Measurements from ENCODE around the gene CEACAM21.

The CEACAM21 gene

DNA sequence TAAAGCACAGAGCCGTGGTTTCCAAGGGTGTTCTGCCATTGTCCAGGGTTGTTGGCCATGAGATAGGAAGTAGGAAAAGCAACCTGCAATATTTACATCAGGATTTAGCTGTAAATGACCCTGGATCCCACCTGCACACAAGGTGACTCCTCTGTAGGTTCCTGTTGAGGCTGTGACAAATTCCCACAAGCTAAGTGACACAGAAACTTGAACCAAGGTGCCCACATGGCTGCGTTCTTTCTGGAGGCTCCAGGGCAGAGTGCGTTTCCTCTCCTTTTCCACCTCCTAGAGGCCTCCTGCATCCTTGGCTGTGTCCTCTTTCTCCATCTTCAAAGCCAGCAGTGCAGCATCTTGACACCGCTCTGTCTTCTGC lies 11.9 kb downstream of the CEACAM21 start:
- no peak for DNase-seq

DNA sequence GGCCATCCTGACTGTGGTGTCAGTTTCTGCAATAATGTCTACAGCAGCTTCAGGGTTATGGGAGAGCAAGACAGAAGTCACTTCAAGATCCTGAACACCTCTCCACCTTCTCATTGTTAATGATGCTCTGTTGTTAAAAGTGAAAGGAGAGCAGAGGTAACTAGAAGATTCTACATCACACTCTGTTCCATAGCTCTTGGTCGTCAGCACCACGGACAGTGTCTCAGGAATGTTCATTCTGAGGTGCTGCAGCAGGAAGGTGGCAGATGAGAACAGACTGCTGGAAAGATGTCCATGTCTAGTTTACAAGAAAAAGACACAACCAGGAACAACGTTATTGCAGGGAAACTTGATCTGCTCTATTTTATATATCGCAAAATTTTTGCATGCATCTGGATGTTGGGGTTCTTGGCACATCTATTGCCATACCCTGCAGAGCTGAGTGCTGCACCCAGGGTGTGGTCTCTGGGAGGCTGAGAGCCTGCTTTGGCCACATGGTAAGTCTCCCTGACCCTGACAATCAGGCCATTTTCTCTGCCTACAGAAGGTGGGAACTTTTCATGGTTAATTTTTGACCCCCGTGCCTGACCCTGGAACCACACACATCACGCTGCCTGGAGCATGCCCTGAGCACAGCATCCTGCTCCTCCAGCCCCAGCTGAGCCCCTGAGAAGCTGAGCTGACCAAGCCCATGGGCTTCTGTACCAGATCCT lies 12.7 kb downstream of the CEACAM21 start:
- DNase-seq, result no peak

DNA sequence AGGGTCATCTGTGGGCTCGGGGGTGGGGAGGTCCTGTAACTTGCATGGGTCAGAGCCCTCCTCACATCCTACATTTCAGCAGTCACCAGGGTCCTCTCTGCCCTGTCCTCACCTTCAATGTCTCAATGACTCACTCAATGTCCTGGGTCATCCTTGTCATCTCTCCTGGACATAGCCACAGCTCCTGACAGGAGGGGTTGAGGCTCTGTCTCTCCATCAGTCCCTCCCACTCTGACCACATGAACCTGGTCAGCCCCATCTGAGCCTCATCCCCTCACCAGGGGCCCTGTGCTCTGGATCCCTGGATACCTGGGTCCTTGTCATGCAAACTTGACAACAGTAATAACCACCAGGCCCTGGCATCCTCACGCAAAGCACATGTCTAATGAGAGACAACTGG lies 13.4 kb downstream of the CEACAM21 start:
- DNase-seq, result no peak

DNA sequence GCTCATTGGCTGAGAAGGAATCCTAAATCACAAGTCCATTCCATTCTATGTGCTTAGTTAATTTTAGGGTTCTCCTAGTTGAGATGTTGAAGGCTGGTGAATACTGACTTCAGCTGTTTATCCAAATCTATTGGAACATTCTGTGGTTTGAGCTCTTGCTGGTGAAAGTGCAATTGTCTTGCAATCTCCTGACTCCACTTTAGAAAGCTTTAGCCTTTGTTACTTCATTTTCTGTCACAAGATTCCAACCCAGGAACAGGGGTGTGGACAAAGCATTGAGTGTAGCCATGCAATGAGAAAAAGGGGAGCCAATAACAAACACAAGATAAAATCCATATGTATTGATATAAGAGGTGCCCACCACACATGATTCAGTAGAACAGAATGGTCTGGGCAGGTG lies 15.0 kb downstream of the CEACAM21 start:
- DNase-seq, result no peak

DNA sequence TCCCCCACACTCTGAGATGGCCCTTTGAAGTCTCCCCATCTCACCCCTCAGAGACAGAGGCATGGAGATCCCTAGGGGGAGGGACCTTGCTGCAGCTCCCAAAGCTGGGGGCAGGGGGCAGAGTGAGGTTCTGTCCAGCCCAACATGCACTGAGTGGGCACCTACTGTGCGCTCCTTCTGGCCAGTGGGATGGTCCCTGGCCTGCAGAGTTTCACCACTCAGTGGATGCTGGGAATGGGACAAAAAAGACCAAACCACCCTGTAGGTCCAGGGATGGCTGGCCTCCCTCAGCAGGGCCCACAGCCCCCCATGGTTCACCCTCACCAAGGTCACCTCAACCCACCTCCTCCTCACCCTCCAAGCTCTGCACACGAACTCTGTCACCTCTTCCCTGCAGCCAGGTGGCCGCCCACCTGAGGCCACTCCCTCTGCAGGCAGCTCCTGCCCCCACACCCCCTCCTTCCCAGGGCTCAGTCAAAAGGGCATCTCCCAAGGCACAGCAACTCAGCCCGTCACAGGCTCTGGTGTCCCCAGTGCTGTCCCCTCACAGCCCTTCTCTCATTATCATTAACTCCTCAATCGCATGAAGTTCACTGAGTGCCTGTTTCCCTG lies 16.1 kb downstream of the CEACAM21 start:
- DNase-seq, result no peak

DNA sequence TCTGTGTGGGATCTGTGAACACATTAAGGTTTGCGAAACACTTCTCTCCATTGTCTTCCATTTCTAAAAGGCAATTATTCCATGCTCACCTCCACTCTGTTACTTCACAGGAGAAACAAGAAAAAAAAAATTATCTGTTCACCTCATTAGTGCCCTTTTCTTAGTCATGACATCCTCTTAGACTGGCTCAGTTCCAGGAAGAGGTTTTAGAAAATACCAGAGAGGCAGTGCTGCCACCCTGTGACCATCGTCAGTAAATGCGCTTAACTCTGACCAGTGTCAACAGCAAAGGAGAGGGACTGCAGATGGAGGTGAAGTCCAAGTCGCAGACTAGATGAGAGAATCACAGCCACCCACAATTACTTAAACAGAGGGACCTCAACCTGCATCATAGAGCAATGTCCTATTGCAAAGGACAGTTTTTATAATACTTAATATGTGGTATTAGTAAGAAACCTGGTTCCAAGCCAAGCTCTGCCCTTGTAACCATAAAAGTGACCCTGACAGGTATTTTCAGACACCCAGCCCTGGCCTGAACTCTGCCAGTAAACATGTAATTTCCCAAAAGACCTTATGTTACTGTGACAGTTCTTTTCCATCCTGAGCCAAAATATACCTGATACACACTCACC lies 19.4 kb downstream of the CEACAM21 start:
- DNase-seq, result no peak

DNA sequence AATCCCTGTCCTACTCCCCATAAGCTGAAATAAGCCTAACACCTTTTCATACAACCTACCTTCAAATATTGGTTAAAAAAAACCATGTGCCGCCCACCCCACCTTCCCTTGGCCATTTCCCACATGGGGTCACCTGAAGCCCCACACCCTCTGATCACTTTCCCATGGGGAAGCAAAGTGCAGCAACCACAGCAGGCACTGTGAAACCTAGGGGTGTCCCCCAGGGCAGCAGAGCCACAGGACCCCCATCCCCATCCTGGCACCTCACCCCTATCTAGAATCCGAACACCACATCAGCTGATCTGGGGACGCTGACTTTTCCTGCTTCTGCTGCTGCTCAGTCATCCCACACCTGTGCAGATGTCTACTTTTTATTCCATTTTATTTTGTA lies 19.9 kb downstream of the CEACAM21 start:
- no peak for DNase-seq

DNA sequence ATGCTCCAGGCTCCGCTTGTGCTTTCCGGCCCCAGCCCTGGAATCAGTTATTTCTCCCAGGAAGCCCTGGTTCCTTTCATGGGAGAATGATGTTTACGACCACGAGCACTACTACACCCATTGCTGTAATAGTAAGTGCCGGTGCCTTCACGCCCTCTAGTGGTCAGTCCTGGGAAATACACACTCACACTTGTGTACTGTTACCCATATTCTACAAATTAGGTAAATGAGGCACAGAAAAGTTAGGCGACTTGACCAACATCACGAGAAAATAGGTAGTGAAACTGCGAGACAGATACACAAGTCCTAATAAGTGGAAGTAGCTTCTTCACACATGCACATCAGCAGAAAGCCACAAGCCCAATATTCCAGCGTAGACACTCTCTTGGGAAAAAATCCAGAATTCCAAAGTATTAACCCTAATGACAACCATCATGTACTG lies 21.7 kb downstream of the CEACAM21 start:
- peak; percentile 72 for DNase-seq

DNA sequence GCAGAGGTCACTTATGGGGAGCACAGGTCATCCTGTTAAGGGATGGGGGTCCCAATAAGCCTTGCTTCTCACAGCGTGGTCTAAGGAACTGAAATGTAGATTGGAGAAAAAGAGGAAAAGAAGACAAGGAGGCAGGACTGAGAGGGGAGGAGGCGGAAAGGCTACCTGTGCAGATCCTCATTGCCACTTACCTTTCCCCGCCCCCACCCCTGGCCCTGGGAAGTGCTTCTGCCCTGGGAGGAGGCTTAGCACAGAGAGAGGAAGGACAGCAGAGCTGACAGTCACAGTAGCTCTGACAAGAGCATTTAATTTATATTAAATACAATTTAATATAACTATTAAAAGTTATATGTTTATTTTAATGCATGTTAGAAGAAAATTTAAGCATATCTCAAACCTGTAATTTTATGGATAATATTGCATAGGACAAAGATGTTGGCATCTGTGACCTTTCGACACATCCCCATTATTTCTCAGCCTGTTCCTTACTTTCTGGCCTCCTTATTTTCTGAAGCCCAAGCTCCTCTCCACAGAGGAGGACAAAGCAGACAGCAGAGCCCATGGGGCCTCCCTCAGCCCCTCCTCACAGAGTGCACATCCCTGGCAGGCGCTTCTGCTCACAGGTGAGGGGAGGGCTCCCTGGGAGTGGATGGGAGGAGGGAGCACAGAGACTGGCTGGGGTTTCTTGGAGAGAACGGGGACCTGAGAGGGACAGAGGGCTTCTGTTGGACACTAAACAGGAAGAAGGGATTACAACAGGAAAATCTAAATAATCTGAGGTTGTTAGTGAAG lies 23.4 kb downstream of the CEACAM21 start:
- no peak for DNase-seq

DNA sequence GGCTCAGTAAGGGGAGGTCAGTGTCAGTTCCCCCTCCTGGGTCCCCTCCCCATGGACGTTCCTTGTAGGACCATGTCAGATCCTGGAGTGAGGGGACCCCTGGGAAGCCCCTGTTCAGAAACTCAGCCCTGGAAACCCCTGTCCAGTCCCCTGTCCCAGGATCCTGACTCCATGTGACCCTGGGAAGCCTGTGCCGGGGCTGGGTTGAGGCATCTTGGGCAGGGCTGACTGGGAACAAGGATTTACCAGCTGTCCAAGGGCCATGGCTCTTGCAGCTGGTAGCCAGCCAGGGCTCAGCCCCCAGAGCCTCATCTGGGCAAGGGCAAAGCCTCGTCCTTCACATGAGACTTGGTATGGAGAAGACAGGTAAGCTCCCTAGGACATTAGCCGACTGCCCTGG lies 25.8 kb downstream of the CEACAM21 start:
- DNase-seq, result no peak

DNA sequence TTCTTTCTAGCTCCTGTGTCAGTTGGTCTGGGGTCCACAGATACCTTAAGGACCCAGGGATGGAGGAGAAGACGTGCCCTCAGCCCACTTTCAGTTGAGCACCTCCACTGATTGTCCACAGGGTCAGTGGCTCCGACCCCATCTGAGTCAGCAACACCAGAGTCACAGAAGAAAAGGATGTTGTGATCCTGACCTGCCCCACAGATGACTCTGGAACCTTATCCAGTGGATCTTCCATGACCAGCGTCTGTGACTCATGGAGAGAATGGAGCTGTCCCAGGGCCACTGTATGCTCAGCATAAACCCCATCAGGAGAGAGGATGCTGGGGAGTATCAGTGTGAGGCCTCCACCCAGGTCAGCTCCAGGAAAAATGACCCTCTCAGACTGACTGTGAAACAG lies 28.9 kb downstream of the CEACAM21 start:
- no peak for DNase-seq

DNA sequence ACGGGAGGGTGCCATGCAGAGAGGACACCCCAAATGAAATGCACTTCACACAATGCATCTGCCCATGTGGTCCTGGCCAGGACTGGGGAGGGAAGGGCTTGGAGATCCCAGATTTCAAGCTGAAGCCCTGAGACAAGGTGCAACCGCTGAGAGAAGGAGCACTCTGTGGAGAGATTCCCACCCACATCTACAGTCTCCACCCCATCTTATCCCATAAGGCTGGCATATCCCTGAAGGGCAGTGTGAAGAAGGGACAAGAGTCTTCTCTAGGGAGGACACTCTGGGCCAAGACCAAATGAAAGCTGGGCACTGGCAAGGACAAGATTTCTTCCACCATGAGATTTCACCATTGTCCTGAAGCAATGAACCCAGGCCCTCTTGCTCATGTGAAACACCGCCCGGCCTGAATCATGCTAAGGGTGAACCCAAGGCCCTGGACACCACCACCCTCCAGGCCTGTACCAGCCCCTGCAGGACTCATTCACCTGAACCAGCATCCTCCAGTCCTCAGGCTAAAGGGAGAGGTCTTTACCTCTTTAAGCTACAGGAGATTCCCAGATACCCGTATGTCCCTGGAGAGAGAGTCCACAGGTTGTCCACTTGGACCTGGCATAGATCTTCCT lies 30.4 kb downstream of the CEACAM21 start:
- DNase-seq, result no peak

DNA sequence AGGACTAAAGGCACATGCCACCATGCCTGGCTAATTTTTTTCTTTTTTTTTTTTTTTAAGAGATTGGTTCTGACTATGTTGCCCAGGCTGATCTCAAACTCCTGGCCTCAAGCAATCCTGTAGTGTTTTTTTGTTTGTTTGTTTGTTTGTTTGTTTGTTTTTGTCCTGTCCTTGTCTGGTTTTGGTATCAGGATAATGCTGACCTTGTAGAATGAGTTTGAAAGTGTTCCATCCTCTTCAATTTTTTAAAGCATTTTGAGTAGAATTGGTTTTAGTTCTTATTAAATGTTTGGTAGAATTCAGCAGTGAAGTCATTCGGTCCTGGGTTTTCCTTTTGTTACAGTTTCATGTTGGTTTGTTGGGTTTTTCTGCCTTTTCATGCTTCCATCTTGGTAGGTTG lies 31.7 kb downstream of the CEACAM21 start:
- no peak for DNase-seq

DNA sequence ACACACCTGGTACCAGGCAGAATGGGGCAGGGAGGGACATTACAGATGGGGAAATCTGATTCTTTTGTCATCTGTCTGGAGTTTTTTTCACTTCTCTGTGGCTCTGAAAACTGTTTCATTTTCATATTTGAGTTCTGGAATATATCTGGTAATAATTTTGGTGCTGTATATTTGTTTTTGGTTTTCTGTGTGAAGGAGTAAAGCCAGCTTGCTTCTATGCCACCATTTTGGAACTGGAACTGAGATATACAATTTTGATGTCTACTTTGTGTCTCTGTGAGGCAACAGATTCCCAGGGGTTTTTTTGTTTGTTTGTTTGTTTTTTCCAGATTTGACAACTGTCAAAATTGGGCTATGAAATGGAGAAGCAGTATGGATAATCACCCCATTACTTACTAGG lies 34.8 kb downstream of the CEACAM21 start:
- no peak for DNase-seq

DNA sequence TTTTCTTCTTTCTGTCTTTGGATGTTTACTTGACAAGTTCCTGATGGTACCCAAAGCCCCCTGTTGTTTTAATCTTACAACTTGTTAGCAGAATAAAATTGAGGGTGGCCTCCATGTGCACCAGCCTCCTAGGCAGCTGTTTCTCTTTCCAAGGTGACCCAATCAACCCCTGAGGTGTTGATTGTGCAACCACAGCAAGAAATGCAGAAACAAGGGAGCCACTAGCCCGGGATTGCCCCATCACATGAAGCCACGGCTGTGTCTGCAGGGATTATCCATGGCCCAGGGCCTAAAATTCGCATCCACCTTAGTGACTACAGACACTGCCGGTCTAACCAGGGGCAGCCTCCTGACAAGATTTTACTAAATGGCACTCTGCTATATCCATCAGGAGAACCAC lies 36.5 kb downstream of the CEACAM21 start:
- no peak for DNase-seq

DNA sequence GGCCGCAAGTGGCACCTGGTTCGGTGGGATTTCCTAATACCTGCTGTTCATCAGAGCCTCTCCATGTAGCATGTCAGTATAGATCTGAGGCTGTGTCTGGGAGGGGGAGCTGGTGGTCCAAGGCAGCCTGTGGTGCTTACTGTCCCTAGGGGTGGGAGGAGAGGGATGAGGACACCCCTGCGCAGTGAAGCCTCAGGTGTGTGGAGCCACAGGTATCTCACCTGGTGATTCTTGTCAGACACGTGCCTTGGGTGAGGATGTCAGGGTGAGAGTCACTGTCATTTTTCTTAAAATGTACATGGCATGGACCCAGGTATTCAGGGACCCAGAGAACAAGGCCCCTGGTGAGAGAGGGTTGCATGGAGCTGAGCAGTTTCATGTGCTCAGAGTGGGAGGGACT lies 39.2 kb downstream of the CEACAM21 start:
- DNase-seq, result no peak

DNA sequence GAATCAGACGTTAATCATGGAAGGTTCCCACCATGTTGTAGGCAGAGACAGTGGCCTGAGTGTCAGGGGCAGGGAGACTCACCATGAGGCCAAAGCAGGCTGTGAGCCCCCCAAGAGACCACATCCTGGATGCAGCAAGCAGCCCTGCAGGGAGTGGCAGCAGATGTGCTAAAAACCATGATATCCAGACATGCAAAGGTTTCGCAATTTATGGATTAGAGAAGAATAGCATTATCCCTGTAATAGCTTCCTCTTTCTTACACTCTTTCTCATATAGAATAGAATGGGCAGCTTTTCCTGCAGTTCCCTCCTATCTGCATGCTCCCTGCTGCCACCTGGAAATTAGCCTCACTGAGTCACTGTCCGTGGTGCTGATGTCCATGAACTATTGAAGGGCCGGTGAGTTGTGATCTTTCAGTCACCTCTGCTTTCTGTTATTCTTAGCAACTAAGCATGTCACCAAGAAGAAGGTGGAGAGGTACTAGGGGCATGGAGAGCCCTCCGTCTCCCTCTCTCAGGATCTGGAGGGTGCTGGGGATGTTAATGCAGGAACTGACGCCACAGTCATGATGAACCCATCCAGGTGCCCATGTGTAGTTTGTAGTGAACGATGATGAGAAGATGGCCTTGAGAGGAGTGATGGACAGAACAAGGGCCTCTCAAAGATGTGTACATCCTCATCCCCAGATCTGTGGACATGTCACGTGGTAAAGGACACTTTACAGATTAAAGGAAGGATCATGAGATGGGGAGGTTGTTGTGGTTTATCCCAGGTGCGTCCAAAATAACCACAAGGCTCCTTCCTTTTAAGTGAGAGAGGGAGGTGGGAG lies 41.0 kb downstream of the CEACAM21 start:
- DNase-seq, result no peak

DNA sequence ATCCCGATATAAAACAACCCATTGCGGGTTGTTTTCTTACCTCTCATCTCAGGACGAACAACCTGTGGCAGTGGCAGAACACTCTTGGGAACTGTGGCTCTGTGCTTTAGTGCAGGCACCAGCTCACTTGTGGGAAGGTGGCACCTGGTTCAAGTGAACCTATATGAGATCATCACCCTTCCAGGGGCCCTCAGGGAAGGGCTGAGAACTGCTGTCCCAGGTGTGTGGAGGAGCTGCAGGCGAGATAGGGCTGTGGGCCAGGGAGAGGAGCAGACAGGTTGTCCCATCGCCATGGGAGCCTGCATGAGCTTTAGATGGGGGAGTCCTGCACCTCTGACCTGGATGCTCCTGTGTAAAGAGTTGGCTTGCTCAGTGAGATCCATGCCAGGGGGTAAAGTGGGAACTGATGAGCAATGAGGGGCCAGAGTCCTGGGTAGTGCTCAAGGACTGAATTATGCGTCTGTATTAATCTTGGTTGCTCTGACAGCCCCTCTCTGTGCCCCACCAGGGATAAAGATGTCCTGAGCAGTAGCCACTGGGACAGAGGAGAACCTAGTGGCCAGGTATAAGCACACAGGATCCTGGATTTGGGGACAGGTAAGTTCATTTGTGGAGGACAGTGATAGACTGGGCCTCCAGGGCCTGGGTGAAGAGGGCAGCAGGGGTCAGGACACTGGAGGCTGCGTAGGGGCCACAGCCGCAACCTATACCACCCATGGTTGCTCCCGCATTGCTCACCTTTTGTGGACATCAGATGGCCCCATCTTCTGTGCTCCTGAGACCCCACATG lies 42.2 kb downstream of the CEACAM21 start:
- DNase-seq, result no peak

DNA sequence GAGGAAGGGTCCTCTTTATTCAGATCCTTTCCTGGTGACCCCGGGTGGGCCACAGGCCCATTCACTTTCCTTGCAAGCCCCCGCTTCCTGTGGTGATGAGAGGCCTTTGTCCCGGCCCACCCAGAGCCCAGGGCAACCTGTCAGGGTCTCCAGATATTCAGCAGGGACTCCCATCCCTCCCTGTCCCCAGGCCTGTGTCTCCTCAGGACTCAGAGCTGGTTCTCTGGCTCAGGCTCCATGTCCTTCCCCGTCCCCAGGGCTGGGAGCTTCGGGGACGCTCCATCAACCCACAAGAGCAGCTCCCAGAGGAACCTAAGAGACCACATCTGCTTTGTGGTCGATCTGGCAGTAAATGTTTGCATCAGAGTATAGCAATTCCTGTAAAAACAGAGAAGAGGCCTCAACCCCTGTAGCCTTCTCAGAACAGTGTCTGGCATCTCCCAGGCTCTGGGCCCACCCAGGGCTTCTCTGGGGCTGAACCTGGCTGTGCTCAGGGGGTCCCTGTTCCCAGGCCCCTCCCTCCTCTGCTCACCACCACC lies 43.1 kb downstream of the CEACAM21 start:
- DNase-seq, result no peak

DNA sequence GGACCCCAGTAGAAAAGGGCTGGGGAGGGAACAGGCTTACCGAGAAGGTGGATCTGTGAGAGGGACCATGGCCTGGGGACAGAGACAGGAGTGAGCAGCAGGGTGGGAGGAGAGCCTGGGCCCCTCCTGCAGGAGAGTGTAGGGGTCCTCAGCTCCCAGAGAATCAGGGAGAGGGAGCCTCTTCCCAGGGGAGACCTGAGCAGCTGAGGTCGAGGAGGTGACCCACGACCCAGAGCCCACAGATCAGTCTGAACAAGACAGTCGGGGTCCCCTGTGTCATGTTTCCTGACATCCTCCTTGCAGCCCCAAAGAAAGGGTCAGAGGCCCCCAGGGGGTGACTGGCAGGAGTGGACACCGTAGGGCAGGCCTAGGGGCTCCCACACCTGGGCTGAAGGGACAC lies 44.2 kb downstream of the CEACAM21 start:
- no peak for DNase-seq

DNA sequence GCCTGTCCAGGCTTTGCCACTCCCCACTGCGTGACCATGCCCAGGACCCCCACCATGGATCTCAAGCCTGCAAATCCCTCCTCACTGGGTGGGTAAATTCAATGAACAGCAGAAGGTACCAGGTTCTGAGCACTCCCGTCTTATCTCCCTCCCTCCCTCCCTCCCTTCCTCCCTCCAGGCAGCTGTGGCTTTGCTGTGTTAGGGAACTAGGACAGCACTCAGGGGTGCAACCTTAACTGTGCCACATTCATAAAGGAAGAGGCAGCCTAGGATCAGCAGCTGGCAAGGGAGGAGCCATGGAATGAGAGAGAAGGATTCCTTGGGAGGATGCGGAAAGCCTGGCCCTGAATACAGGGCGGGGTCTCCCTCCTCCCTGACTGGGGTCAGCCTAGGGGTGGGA lies 45.3 kb downstream of the CEACAM21 start:
- DNase-seq, result no peak

All from NCI-H1694 (cell line).